GM19395 (cell line): ENCODE data around the gene TICRR.
"Not testable (repeated sequence)": the region's sequence is repeated elsewhere in the genome, so short reads cannot be mapped to it uniquely, and the experiment has no call there.

Experiments used
- ATAC-seq: cut with Tn5 transposase; IDR thresholded peaks from one replicate; pipeline ENCODE4 v1.9.1; 2021; ENCODE audit warnings: mild to moderate bottlenecking, moderate library complexity; ENCODE audit not compliant: unreplicated experiment

The TICRR gene

GRCh38 chr15:89575146-89575655 lies at the start of gene TICRR:
TICRR (plus strand) TSS chr15:89575469; CDS start chr15:89575587, 118 bp downstream.
- peak; percentile 97 for ATAC-seq

- no peak for ATAC-seq
These were observed 49.1 kb upstream of the TICRR start for GRCh38 chr15:89526181-89526580.

DNA sequence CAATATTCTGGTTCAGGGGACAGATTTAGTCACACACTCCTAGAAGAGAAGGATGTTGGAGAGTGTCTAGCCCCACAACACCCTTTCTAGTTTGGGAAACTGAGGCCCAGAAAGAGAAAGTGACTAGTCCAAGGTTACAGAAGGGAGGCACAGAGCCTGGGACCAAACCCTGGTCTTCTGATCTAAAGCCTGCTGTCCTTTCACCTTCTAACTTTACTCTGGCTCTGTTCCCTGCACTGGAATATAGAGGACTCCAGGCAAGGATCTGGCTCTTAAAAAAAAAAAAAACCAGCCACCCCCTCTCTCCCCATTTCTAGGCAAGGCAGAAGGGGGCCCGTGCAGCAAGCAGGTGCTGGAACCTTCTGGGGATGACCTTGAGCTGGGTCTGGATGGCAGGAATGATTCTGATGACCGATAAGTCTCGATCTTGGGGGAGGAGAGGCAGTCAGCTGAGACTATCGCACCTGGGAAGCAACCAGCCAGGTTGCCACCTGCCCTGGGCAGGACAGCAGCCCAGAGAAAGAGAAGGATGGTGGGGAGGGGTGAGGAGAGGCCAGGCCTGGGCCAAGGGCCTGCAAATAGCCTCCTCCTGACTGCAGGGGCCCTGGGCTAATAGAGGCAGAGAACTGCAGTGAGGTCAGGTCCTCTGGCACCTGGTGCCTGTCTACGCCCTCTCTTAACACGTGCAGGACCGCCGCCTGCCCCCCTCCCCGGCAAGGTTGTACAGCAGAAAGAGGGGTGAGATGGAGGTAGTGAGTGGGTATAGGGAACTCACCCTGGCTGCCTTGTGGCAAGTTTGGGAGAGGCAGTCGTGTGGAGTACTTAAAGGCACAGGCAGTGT lies 48.4 kb upstream of the TICRR start:
- no peak for ATAC-seq

DNA sequence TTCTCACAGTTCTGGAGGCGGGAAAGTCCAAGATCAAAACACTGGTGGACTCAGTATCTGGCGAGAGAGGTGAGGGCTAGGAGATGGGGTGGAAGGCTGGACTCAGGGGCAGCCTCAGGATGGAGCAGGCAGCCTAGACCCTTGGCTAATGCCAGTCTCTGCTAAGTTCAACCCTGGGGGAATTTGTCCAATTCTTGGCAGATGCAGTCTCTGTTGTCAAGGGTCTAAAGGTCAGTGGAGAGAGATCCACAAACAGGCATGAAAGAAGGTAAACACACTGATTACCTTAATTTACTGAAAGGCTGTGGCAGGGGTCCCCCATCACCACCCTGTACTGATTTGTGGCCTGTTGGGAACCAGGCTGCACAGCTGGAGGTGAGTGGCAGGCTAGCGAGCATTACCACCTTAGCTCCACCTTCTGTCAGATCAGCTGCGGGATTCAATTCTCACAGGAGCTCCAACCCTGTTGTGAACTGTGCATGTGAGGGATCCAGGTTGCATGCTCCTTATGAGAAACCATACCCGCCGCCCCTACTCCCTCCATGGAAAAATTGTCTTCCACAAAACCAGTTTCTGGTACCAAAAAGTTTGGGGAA lies 46.4 kb upstream of the TICRR start:
- ATAC-seq, result no peak

- ATAC-seq, result no peak
These were observed 44.3 kb upstream of the TICRR start for GRCh38 chr15:89530976-89531375.

GRCh38 chr15:89531796-89532537 lies 43.3 kb upstream of the TICRR start:
- no peak for ATAC-seq

- ATAC-seq, result no peak
These were observed 41.3 kb upstream of the TICRR start for GRCh38 chr15:89533861-89534544.

- no peak for ATAC-seq
These were observed 36.2 kb upstream of the TICRR start for GRCh38 chr15:89539027-89539426.

DNA sequence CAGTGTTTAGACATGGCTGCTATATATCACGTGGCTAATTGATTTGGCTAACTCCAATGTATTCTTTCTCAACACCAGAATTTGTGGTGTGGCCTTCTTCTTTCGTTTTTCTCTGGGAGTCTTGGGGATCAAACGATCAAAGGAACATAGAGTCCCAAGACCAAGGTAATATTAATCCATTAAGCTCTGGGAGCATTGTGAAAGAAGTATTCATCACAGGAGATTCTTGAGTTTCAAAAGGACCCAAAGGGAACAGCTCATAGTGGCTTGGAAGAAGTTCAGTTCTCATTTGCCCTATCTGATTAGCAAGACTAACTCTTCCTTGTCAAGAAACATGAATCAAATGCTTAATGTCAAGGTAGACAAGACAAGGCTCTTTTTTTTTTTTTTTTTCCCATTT lies 32.9 kb upstream of the TICRR start:
- ATAC-seq, result no peak

DNA sequence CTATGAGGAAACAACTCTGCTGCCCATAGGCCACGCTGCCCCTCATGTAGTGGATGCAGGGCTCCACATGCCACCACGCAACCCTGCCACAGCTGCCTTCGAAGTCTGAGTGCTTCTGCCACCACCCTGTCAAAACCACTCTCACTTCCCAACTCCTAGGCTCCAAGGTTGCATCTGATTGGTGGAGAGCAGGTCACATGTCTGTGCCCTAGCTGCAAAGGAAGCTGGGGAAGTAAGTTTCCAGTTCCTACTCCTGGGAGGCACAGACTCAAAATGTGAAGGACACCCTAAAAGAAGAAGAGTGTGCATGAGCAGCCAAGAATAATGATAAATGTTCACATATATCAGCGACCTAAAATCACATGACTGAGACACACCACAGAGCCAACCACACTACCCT lies 31.9 kb upstream of the TICRR start:
- no peak for ATAC-seq

DNA sequence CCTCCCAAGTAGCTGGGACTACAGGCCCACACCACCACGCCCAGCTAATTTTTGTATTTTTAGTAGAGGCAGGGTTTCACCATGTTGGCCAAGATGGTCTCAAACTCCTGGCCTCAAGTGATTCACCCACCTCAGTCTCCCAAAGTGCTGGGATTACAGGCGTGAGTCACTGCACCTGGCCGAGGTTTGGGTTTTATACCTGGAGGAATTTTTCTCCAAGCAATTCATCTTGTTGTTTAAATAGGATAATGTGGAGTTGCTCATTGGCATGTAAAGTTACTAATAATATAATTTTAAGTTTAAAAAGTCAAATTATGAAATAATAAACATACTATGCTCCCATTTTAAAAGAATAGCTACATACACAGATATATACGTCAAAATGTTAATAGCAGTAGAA lies 26.1 kb upstream of the TICRR start:
- not testable (repeated sequence) for ATAC-seq

DNA sequence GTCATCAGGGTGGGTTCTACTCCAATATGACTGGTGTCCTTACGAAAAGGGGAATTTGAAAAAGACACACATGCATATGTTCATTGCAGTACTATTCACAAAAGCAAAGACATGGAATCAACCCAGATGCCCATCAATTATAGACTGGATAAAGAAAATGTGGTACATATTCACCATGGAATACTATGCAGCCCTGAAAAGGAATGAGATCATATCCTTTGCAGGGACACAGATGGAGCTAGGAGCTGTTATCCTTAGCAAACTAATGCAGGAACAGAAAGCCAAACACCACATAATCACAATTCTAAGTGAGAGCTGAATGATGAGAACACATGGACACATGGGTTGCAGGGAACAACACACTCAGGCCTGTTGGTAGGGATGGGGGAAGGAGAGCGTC lies 24.8 kb upstream of the TICRR start:
- ATAC-seq, result no peak

- peak; percentile 81 for ATAC-seq
These were observed 23.7 kb upstream of the TICRR start for GRCh38 chr15:89551550-89551949.

DNA sequence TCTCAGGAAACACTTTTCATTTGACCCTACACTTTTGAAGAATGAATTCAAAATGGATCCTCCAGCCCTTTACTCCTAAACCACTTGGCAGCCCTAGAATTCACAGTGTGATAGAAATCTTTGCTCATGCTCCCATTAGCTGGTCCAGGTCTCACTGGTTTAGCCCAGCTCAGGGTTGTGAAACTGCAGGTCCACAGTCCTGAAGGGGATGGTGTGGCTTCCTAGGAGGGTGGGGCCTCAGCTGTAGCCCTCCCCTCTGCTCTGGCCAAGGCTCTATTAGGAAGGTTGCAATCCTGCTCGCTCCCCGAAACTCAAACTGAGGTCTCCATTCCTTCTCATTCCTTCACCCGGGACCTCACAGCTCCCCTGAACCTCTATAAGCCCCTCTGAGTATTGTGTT lies 21.6 kb upstream of the TICRR start:
- no peak for ATAC-seq

DNA sequence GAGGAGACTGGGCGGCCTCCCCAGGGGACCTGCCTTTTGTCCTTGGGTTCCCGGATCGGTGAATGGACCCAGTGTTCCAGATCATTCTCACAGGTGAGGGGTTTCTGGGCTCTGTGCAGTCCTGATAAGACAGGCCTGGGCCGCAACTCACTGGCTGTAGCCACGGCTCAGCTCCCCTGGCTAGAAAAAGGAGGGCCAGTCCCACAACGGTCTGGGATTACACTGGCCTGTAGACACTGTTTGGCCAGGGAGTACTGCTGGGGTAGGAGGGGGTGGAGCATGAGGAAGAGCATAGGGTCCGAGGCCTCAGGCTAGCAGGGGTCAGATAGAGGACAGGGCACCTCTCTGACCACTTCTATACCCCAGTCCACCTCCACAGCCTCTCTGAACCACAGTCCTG lies 21.0 kb upstream of the TICRR start:
- no peak for ATAC-seq

GRCh38 chr15:89555768-89556167 lies 19.5 kb upstream of the TICRR start:
- no peak for ATAC-seq

GRCh38 chr15:89556413-89557262 lies 18.6 kb upstream of the TICRR start:
- ATAC-seq, result no peak

DNA sequence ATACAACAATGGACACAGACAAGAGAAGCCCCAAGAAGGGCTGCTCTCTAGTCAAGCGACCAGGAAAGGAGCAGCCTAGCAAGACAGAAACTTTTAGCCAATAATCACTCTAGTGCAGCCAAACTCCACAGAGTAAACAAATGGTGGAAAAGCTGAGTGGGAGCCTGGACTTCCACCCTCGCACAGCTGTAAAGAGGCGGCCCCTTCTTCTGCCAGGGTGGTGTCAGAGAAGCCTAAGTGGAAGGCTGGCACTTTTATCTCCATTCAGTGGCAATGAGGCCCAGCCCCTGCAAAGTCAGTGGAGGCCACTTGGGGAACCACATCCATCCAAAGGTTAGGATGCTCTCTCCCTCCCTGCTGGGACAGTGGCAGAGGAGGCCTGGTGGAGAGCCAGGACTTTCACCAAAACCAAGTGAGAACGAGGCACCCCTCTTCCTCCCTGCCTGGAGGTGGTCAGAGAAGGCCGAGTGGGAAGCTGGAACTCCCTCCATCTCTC lies 15.5 kb upstream of the TICRR start:
- ATAC-seq, result no peak

- no peak for ATAC-seq
These were observed 9.1 kb upstream of the TICRR start for GRCh38 chr15:89566181-89566580.
